HepG2 (cell line): Measurements from ENCODE around the gene OCSTAMP. TPM values are rescaled to one million over a fixed set of nuclear protein-coding genes. Genes with fewer than 3 reads are reported as not detected.

Experiments used
- ATAC-seq: fragments of 200-7000 bp; cut with Tn5 transposase; 3 replicates; pipeline ENCODE4 v1.9.1; 2020; ENCODE audit warnings: mild to moderate bottlenecking, moderate library complexity
- BruUV-seq: library from RNA; stranded (reverse); fragments of 400-500 nt; replicated peaks from 2 replicates; lab custom pipeline; 2021; lab: Mats Ljungman, UMichigan
- CTCF ChIA-PET: fragments of 300-600 bp; formaldehyde crosslinking; extraction: SDS; loops from one replicate; lab custom pipeline; 2021; ENCODE audit warnings: low total read pairs, inconsistent platforms, low intra/inter-chr PET ratio; lab: Yijun Ruan, JAX
- POLR2A ChIA-PET: fragments of 350-600 bp; sonication (Branson Sonifier 250); formaldehyde crosslinking; loops from one replicate; lab custom pipeline; 2020; ENCODE audit warnings: antibody characterized with exemption, inconsistent platforms; lab: Yijun Ruan, JAX
- DNase-seq: peaks from one replicate; pipeline ENCODE4 v3.0.0-alpha.2; 2015; ENCODE audit warnings: low spot score
- FAIRE-seq: peaks from 3 replicates; lab custom pipeline; 2011; peaks lifted over from hg19 to GRCh38; lab: Jason Lieb, UNC
- H2AFZ ChIP-seq: one replicate; pipeline ENCODE4 v1.6.1; 2011; ENCODE audit warnings: low read length, inconsistent platforms
- H3K27ac ChIP-seq: fragments of 300-600 bp; 3 replicates; pipeline ENCODE4 v1.8.0; 2011; ENCODE audit warnings: mixed run types, mild to moderate bottlenecking, mixed read lengths, low read length, inconsistent platforms; ENCODE audit not compliant: insufficient read depth; ENCODE audit errors: extremely low read length
- H3K27me3 ChIP-seq, 2 experiments: fragments of 200-600 bp in 1 of 2; 2 replicates in 1 of 2; 3 replicates in 1 of 2; pipeline versions ENCODE4 v1.6.0 to v1.8.0; 2011; ENCODE audit warnings: low read length in 2 of 2, mild to moderate bottlenecking in 2 of 2, moderate library complexity in 2 of 2, inconsistent platforms in 1 of 2; ENCODE audit not compliant: insufficient read depth in 2 of 2, control insufficient read depth in 1 of 2
- H3K36me3 ChIP-seq, 2 experiments: fragments of 200-600 bp in 1 of 2; replicated peaks in 1 of 2; 2 replicates in 1 of 2; 3 replicates in 1 of 2; pipeline versions ENCODE4 v1.5.1 to v1.8.0; 2011; ENCODE audit warnings: low read length in 2 of 2, inconsistent platforms in 1 of 2; ENCODE audit not compliant: insufficient read depth in 2 of 2, control insufficient read depth in 1 of 2
- H3K4me1 ChIP-seq: 2 replicates; pipeline ENCODE4 v1.5.1; 2012; ENCODE audit warnings: low read length, inconsistent platforms; ENCODE audit not compliant: insufficient read depth
- H3K4me2 ChIP-seq: 2 replicates; pipeline ENCODE4 v1.6.0; 2011; ENCODE audit warnings: low read depth, low read length, inconsistent platforms
- H3K4me3 ChIP-seq, 3 experiments: fragments of 200-600 bp in 1 of 3; sonication (generic), shearing (Covaris generic) in 1 of 3; replicated peaks in 1 of 3; 2 replicates each; pipeline ENCODE4 v1.5.1; 2011 to 2016; ENCODE audit warnings: low read length in 3 of 3, inconsistent platforms in 2 of 3, low read depth in 2 of 3, mild to moderate bottlenecking in 2 of 3, control low read depth in 1 of 3, mixed read lengths in 1 of 3; ENCODE audit not compliant: insufficient read depth in 1 of 3
- H3K79me2 ChIP-seq: one replicate; pipeline ENCODE4 v1.6.1; 2011; ENCODE audit warnings: low read length, inconsistent platforms; ENCODE audit not compliant: insufficient read depth
- H3K9ac ChIP-seq: 2 replicates; pipeline ENCODE4 v1.6.0; 2011; ENCODE audit warnings: mild to moderate bottlenecking, low read depth, low read length, inconsistent platforms; ENCODE audit not compliant: insufficient read depth
- H3K9me3 ChIP-seq: 2 replicates; pipeline ENCODE4 v1.5.1; 2012; ENCODE audit warnings: mild to moderate bottlenecking, low read length
- H4K20me1 ChIP-seq: 2 replicates; pipeline ENCODE4 v1.6.0; 2011; ENCODE audit warnings: inconsistent platforms, mild to moderate bottlenecking, low read length, moderate library complexity; ENCODE audit not compliant: insufficient read depth
- AGO1 ChIP-seq: fragments of 200-400 bp; formaldehyde crosslinking; IDR thresholded peaks from 2 replicates; pipeline ENCODE4 v1.6.1; 2017; ENCODE audit warnings: mild to moderate bottlenecking, low read depth, low read length, moderate library complexity; ENCODE audit not compliant: poor library complexity, severe bottlenecking
- AGO2 ChIP-seq: fragments of 200-400 bp; formaldehyde crosslinking; optimal IDR thresholded peaks from 2 replicates; pipeline ENCODE3; 2017; ENCODE audit warnings: mild to moderate bottlenecking, low read depth, low read length, moderate library complexity
- ARID2 ChIP-seq: sonication (generic); formaldehyde crosslinking; IDR thresholded peaks from 2 replicates; pipeline ENCODE4 v1.8.1; 2022; ENCODE audit warnings: mild to moderate bottlenecking, missing genetic modification reagents, borderline replicate concordance
- BRF2 ChIP-seq: sonication (generic); formaldehyde crosslinking; IDR thresholded peaks from 2 replicates; pipeline ENCODE4 v1.8.1; 2022; ENCODE audit warnings: mild to moderate bottlenecking, missing genetic modification reagents
- CHCHD3 ChIP-seq: sonication (generic); formaldehyde crosslinking; IDR thresholded peaks from 2 replicates; pipeline ENCODE4 v1.8.0; 2022; ENCODE audit warnings: mild to moderate bottlenecking, missing genetic modification reagents, moderate library complexity
- HMGXB4 ChIP-seq, 2 experiments: sonication (generic) in 1 of 2; formaldehyde crosslinking in 1 of 2; IDR thresholded peaks; 2 replicates each; pipeline versions ENCODE4 v1.4.0 to v1.6.1; 2018 to 2020; ENCODE audit warnings: missing genetic modification reagents in 2 of 2, borderline replicate concordance in 1 of 2, low read depth in 1 of 2, mild to moderate bottlenecking in 1 of 2, missing biosample characterization in 1 of 2
- JARID2 ChIP-seq: sonication (generic); formaldehyde crosslinking; IDR thresholded peaks from 2 replicates; pipeline ENCODE4 v1.8.1; 2023; ENCODE audit warnings: missing genetic modification reagents, inconsistent platforms; ENCODE audit not compliant: insufficient replicate concordance
- KDM1A ChIP-seq: IDR thresholded peaks from 2 replicates; pipeline ENCODE4 v1.6.1; 2016; ENCODE audit warnings: missing compliant biosample characterization
- PHF20 ChIP-seq: sonication (generic); formaldehyde crosslinking; IDR thresholded peaks from 2 replicates; pipeline ENCODE4 v1.5.0; 2020; ENCODE audit warnings: mild to moderate bottlenecking, missing genetic modification reagents
- RBFOX2 ChIP-seq: fragments of 200-400 bp; formaldehyde crosslinking; IDR thresholded peaks from 2 replicates; pipeline ENCODE4 v1.6.1; 2017; ENCODE audit warnings: low read depth, mild to moderate bottlenecking, low read length
- TFDP1 ChIP-seq: IDR thresholded peaks from 2 replicates; pipeline ENCODE4 v1.6.1; 2016; ENCODE audit warnings: missing compliant biosample characterization, missing genetic modification reagents, borderline replicate concordance
- ZBTB10 ChIP-seq: sonication (generic); formaldehyde crosslinking; IDR thresholded peaks from 2 replicates; pipeline ENCODE4 v1.4.0; 2020; ENCODE audit warnings: missing genetic modification reagents, borderline replicate concordance
- ZNF562 ChIP-seq: sonication (generic); formaldehyde crosslinking; IDR thresholded peaks from 2 replicates; pipeline ENCODE4 v1.8.0; 2022; ENCODE audit warnings: missing genetic modification reagents, borderline replicate concordance
- ZNF619 ChIP-seq: sonication (generic); formaldehyde crosslinking; IDR thresholded peaks from 2 replicates; pipeline ENCODE4 v1.4.0; 2020; ENCODE audit warnings: mild to moderate bottlenecking, missing genetic modification reagents
- ZNF670 ChIP-seq: sonication (generic); formaldehyde crosslinking; IDR thresholded peaks from 2 replicates; pipeline ENCODE4 v1.8.0; 2022; ENCODE audit warnings: mild to moderate bottlenecking, missing genetic modification reagents, borderline replicate concordance
- WGBS: methylation state at CpG from one replicate; pipeline ENCODE4 v1.1.6; 2017; ENCODE audit warnings: low lambda C conversion rate; 5-methylcytosine and 5-hydroxymethylcytosine counted together
- in situ Hi-C: cut with HindIII; loops from 2 replicates; pipeline ENCODE4 v1.10.0; 2017; ENCODE audit warnings: low pct_unique_long_range_greater_than_20kb; ENCODE audit not compliant: extremely low pct_ligation_motif_present
- intact Hi-C: fragments of 100-400 bp; cut with micrococcal nuclease; formaldehyde crosslinking; loops from one replicate; pipeline ENCODE4 v1.10.0; 2022; ENCODE audit not compliant: unreplicated experiment
- polyA plus RNA-seq, 8 experiments: library from polyadenylated mRNA; depleted of rRNA in 3 of 8; stranded (reverse) in 7 of 8; unstranded in 1 of 8; fragments of >200 nt; fragmentation: Illumina TruSeq in 4 of 8; extraction: Trizol in 4 of 8; gene quantifications; 2 replicates each; pipeline versions ENCODE4 v1.2.1 to v1.2.3, GENCODE V29; 2011 to 2016; ENCODE audit warnings: low read depth in 4 of 8, missing spikeins in 1 of 8, mixed read lengths in 1 of 8; ENCODE audit not compliant: insufficient read depth in 1 of 8
- total RNA-seq, 5 experiments: library from RNA; depleted of rRNA; stranded (reverse); fragments of >200 nt; fragmentation: Illumina TruSeq; extraction: Trizol; gene quantifications; 2 replicates each; pipeline ENCODE4 v1.2.3, GENCODE V29; 2016; ENCODE audit warnings: low read depth in 1 of 5

Gene OCSTAMP
- total and polyA plus RNA-seq, 2 of the 13 experiments (the other 11 are each of a cell fraction or from before 2014, with no cell fraction given) = not detected

- TF ChIP-seq HMGXB4 (CRISPR knock-in tag; IDR thresholded peaks at IDR 0.05; ENCODE audit: borderline replicate concordance in 1 of 2, low read depth in 1 of 2) = 0 out of 4 replicates have a peak, but pooled peaks of 1 of the 2 experiments have one; percentile 21
- TF ChIP-seq AGO2 = peak; percentile 63
Observed at GRCh38 chr20:46572153-46572552, 21.7 kb upstream of the OCSTAMP start (continued).

GRCh38 chr20:46571418-46571817 lies 21.0 kb upstream of the OCSTAMP start:
- DNase-seq (no peak), FAIRE-seq (no peak), ATAC-seq (no peak)
- H3K4me3 ChIP-seq = no peak overlapping the region
- in situ Hi-C loops = no loop called here
- no peak overlapping the region for H3K9ac ChIP-seq
- H3K79me2 ChIP-seq = no peaks in the 10 kb centered on the region
- WGBS = 88% methylated on average over 2 of the region's 2 CpGs
- H3K4me1 ChIP-seq = peaks cover 15% of the 10 kb centered on the region
- no TSS peak for BruUV-seq
- no peak overlapping the region for H2AFZ ChIP-seq
- H3K27ac ChIP-seq = no peak overlapping the region
- H3K36me3 ChIP-seq = peaks cover 7 to 13% of the 10 kb centered on the region in 2 experiments; a peak in 4 of 5 replicates
- H3K27me3 ChIP-seq = no peaks in the 10 kb centered on the region
- ChIA-PET POLR2A (no interaction called here), CTCF (no interaction called here)
- no peaks in the 10 kb centered on the region for H3K9me3 ChIP-seq
- no peak overlapping the region for H3K4me2 ChIP-seq
- no peaks in the 10 kb centered on the region for H4K20me1 ChIP-seq
- intact Hi-C loops = no loop called here
- no peak for TF ChIP-seq PHF20 (CRISPR knock-in tag)
- no peak for TF ChIP-seq ZBTB10 (CRISPR knock-in tag)
- TF ChIP-seq JARID2 (CRISPR knock-in tag) = no peak
- no peak for TF ChIP-seq TFDP1 (CRISPR knock-in tag)
- TF ChIP-seq ZNF562 = no peak
- TF ChIP-seq AGO1 = no peak
- no peak for TF ChIP-seq ZNF619 (CRISPR knock-in tag)
- TF ChIP-seq CHCHD3 (CRISPR knock-in tag) = no peak
- TF ChIP-seq KDM1A (CRISPR knock-in tag) = no peak
- no peak for TF ChIP-seq BRF2 (CRISPR knock-in tag)
- no peak for TF ChIP-seq ARID2
- TF ChIP-seq ZNF670 = no peak
- TF ChIP-seq RBFOX2 = no peak
